Testis (tissue), 2 donors: ENCODE data around the gene FBXL12.

Experiments
- CTCF ChIP-seq, 3 experiments: fragments of 450-650 bp in 2 of 3; fragments of 200-600 bp in 1 of 3; sonication (generic) in 1 of 3; IDR thresholded peaks; one replicate each; pipeline ENCODE4 v1.5.1; 2016 to 2019; ENCODE audit warnings: antibody characterized with exemption in 3 of 3, mild to moderate bottlenecking in 2 of 3, moderate library complexity in 1 of 3
- POLR2A ChIP-seq: fragments of 450-650 bp; IDR thresholded peaks from one replicate; pipeline ENCODE4 v1.6.1; 2017; ENCODE audit warnings: antibody characterized with exemption, mild to moderate bottlenecking, moderate library complexity

- TF ChIP-seq CTCF (IDR thresholded peaks at IDR 0.05) (no peak), POLR2A (no peak)
Observed at GRCh38 chr19:9792206-9793070, 26.4 kb downstream of the FBXL12 start.
